Measurements from ENCODE around the gene SOST. TPM values are rescaled to one million over a fixed set of nuclear protein-coding genes. Genes with fewer than 3 reads are reported as not detected.

Gene SOST
- total RNA-seq, 1 experiment from 2014 or later, result not detected

DNA sequence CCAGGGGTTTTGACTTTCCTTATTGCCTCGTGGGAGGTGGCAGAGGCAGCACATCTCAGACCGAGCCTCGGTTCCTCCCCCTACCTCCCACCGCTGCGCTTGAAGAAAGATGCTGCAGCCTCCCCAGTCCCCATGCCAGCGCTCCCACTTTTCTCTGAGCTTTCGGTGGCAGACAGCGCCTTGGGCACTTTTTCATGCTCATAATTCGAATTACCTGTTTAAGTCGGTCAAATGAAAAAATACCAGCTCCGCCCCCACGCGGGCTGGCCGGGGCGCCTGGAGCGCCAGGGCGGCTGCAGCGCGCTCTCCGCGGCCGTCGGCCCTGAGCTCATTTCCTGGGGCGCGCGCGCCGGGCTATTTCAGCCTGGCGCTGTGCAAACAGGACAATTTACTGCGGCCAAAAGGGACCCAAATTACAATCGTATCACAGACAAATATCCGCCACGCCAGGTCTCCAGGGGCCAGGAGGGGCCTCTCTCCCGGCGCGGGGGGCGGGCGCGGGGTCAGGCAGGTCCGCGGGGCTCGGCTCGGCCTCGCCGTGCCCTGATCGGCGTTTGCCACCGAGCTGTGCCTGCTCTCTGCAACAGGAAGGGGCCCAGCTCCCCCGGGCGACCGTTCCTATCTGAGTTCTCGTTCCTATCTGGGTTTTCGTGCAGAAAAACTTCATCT, 45.0 kb downstream of the SOST start:
- TF ChIP-seq, protein P1, sequence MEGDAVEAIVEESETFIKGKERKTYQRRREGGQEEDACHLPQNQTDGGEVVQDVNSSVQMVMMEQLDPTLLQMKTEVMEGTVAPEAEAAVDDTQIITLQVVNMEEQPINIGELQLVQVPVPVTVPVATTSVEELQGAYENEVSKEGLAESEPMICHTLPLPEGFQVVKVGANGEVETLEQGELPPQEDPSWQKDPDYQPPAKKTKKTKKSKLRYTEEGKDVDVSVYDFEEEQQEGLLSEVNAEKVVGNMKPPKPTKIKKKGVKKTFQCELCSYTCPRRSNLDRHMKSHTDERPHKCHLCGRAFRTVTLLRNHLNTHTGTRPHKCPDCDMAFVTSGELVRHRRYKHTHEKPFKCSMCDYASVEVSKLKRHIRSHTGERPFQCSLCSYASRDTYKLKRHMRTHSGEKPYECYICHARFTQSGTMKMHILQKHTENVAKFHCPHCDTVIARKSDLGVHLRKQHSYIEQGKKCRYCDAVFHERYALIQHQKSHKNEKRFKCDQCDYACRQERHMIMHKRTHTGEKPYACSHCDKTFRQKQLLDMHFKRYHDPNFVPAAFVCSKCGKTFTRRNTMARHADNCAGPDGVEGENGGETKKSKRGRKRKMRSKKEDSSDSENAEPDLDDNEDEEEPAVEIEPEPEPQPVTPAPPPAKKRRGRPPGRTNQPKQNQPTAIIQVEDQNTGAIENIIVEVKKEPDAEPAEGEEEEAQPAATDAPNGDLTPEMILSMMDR (IDR thresholded peaks at IDR 0.05), result no peak
- TF ChIP-seq TCF7L2 (IDR thresholded peaks at IDR 0.05; ENCODE audit: low read depth, low read length), result no peak
- TF ChIP-seq POLR2AphosphoS5 (IDR thresholded peaks at IDR 0.05; ENCODE audit: low read depth, low read length), result no peak
- no peak for TF ChIP-seq SIN3A (IDR thresholded peaks at IDR 0.05; ENCODE audit: borderline replicate concordance, insufficient read depth, low read depth, low read length)
- TF ChIP-seq, protein P2, sequence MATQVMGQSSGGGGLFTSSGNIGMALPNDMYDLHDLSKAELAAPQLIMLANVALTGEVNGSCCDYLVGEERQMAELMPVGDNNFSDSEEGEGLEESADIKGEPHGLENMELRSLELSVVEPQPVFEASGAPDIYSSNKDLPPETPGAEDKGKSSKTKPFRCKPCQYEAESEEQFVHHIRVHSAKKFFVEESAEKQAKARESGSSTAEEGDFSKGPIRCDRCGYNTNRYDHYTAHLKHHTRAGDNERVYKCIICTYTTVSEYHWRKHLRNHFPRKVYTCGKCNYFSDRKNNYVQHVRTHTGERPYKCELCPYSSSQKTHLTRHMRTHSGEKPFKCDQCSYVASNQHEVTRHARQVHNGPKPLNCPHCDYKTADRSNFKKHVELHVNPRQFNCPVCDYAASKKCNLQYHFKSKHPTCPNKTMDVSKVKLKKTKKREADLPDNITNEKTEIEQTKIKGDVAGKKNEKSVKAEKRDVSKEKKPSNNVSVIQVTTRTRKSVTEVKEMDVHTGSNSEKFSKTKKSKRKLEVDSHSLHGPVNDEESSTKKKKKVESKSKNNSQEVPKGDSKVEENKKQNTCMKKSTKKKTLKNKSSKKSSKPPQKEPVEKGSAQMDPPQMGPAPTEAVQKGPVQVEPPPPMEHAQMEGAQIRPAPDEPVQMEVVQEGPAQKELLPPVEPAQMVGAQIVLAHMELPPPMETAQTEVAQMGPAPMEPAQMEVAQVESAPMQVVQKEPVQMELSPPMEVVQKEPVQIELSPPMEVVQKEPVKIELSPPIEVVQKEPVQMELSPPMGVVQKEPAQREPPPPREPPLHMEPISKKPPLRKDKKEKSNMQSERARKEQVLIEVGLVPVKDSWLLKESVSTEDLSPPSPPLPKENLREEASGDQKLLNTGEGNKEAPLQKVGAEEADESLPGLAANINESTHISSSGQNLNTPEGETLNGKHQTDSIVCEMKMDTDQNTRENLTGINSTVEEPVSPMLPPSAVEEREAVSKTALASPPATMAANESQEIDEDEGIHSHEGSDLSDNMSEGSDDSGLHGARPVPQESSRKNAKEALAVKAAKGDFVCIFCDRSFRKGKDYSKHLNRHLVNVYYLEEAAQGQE (IDR thresholded peaks at IDR 0.05; ENCODE audit: insufficient read depth in 1 of 2, low read depth in 2 of 2, low read length in 1 of 2), result no peak
- H3K27me3 ChIP-seq (ENCODE audit: control insufficient read depth, insufficient read depth, low read length), result no peaks in the 10 kb centered on the region
- BruUV-seq (replicated peaks), result no TSS peak
- intact Hi-C loops (cut with micrococcal nuclease; ENCODE audit: unreplicated experiment), result no loop called here
- peak; percentile 84 for ATAC-seq
- no peaks in the 10 kb centered on the region for H3K9me3 ChIP-seq (ENCODE audit: control insufficient read depth, insufficient read depth, low read depth, low read length)
- in situ Hi-C loops (cut with HindIII; ENCODE audit: low pct_unique_long_range_greater_than_20kb, low sequenced_read_pairs), result no loop called here
- no peaks in the 10 kb centered on the region for H3K4me1 ChIP-seq (ENCODE audit: control insufficient read depth, insufficient read depth, low read length)
- H3K27ac ChIP-seq (ENCODE audit: low read length), result no peak overlapping the region
- CTCF ChIA-PET, result interaction anchor here (0.6 to 0.7 kb wide), 3 partner anchors 52 to 940 kb away, joined by 4 to 7 read pairs (median 5); no protein-coding TSS in a partner anchor
- POLR2A ChIA-PET, result no interaction called here
- peak overlapping the region; percentile 37 to 38 for H3K4me3 ChIP-seq (ENCODE audit: low read depth in 2 of 2, low read length in 2 of 2)
- DNase-seq (ENCODE audit: low read depth, low spot score), result no peak
- no peaks in the 10 kb centered on the region for H3K36me3 ChIP-seq (ENCODE audit: control insufficient read depth, insufficient read depth, low read length)

DNA sequence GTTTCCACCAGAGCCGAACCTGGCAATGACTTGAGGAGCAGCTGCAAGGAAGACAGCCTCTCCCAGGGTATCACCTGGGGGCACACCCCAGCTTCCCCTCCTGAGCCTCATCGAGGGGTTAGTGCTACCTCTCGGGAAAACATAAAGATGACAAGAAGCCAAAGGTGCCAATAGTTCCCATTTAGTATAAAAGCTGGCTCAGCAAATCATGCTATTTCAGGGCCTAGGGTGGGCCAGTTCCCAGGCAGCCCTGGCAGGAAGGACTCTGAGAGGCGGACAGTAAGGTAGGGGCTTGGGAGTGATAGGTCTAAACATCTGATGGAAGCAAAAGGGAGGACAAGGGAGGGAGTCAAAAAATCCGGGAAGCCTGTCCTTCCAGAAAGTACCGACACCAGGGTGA, 46.2 kb downstream of the SOST start:
- BruUV-seq (replicated peaks), result no TSS peak
- CTCF ChIA-PET, result no interaction called here
- POLR2A ChIA-PET, result interaction anchor here (0.6 kb wide), 1 partner anchor 192 kb away, joined by 4 read pairs; no protein-coding TSS in a partner anchor
- Histone ChIP-seq H3K9me3 (ENCODE audit: control insufficient read depth, insufficient read depth, low read depth, low read length) (no peaks in the 10 kb centered on the region), H3K27me3 (ENCODE audit: control insufficient read depth, insufficient read depth, low read length) (no peaks in the 10 kb centered on the region), H3K4me3 (ENCODE audit: low read depth in 2 of 2, low read length in 2 of 2) (no peak overlapping the region), H3K36me3 (ENCODE audit: control insufficient read depth, insufficient read depth, low read length) (no peaks in the 10 kb centered on the region), H3K4me1 (ENCODE audit: control insufficient read depth, insufficient read depth, low read length) (no peaks in the 10 kb centered on the region), H3K27ac (ENCODE audit: low read length) (no peak overlapping the region)
- intact Hi-C loops (cut with micrococcal nuclease; ENCODE audit: unreplicated experiment), result no loop called here
- in situ Hi-C loops (cut with HindIII; ENCODE audit: low pct_unique_long_range_greater_than_20kb, low sequenced_read_pairs), result no loop called here
- no peak for TF ChIP-seq TCF7L2 (IDR thresholded peaks at IDR 0.05; ENCODE audit: low read depth, low read length)
- DNase-seq (ENCODE audit: low read depth, low spot score), result no peak
- ATAC-seq, result no peak

DNA sequence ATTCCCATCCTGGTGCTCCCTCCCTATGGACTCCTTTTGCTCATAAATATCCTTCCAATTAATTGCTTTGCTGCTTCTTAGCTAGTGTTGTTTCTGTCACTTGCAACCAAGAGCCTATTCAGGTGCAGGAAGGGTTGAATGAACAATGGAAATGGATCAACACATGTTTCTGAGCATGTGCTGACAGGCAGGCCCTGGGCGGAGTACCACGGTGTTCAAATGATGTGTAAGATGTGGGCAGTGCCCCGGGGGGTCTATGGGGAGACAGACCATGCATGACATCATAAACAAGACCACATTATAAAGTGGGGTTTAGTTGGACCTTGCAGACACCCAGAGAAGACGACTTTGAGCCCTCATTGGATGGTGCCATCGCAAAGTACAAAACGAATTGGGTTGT, 48.5 kb downstream of the SOST start:
- no peaks in the 10 kb centered on the region for H3K27me3 ChIP-seq (ENCODE audit: control insufficient read depth, insufficient read depth, low read length)
- H3K4me3 ChIP-seq (ENCODE audit: low read depth in 2 of 2, low read length in 2 of 2), result no peak overlapping the region
- no peaks in the 10 kb centered on the region for H3K4me1 ChIP-seq (ENCODE audit: control insufficient read depth, insufficient read depth, low read length)
- no peak for ATAC-seq
- H3K27ac ChIP-seq (ENCODE audit: low read length), result no peak overlapping the region
- no peaks in the 10 kb centered on the region for H3K9me3 ChIP-seq (ENCODE audit: control insufficient read depth, insufficient read depth, low read depth, low read length)
- BruUV-seq (replicated peaks), result no TSS peak
- ChIA-PET CTCF (no interaction called here), POLR2A (no interaction called here)
- intact Hi-C loops (cut with micrococcal nuclease; ENCODE audit: unreplicated experiment) (no loop called here), in situ Hi-C loops (cut with HindIII; ENCODE audit: low pct_unique_long_range_greater_than_20kb, low sequenced_read_pairs) (no loop called here)
- TF ChIP-seq, protein P1 (IDR thresholded peaks at IDR 0.05), result no peak
- TF ChIP-seq POLR2AphosphoS5 (IDR thresholded peaks at IDR 0.05; ENCODE audit: low read depth, low read length) (no peak), TCF7L2 (IDR thresholded peaks at IDR 0.05; ENCODE audit: low read depth, low read length) (no peak), SIN3A (IDR thresholded peaks at IDR 0.05; ENCODE audit: borderline replicate concordance, insufficient read depth, low read depth, low read length) (no peak)
- TF ChIP-seq, protein P2 (IDR thresholded peaks at IDR 0.05; ENCODE audit: insufficient read depth in 1 of 2, low read depth in 2 of 2, low read length in 1 of 2), result no peak
- H3K36me3 ChIP-seq (ENCODE audit: control insufficient read depth, insufficient read depth, low read length), result no peaks in the 10 kb centered on the region
- no peak for DNase-seq (ENCODE audit: low read depth, low spot score)
